ENCODE measurements around the gene KRTAP4-6.

DNA sequence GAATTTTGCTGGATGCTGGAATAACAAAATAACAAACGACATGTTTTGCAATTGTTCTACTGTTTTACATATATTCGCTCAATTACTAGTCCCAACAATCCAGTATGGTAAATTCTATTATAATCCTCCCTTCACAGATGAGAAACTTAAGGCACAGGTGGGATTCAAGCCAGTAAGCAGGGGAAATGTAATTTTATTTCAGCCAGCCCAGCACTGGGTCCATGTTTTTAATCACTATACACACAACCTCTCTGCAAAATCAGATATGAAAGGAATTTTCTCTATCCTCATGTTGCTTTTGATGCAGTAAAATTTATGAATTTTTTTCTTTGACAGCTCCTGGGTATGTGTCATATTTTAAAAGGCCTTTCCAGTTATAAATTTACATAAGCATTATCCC is 4.9 kb upstream of the KRTAP4-6 start:
- no peak for TF ChIP-seq RAD21 (IDR thresholded peaks at IDR 0.05)
- no peak for TF ChIP-seq JUND (IDR thresholded peaks at IDR 0.05)
- no peak for TF ChIP-seq CTCF (IDR thresholded peaks at IDR 0.05; ENCODE audit: low read depth, low read length, missing input control)
- TF ChIP-seq TAF1 (conservative IDR thresholded peaks at IDR 0.05): no peak
- TF ChIP-seq, protein P1, sequence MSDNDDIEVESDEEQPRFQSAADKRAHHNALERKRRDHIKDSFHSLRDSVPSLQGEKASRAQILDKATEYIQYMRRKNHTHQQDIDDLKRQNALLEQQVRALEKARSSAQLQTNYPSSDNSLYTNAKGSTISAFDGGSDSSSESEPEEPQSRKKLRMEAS (IDR thresholded peaks at IDR 0.05): no peak
- no peak for TF ChIP-seq GABPA (IDR thresholded peaks at IDR 0.05 in 1 of 2, conservative IDR thresholded peaks at IDR 0.05 in 1 of 2)
- TF ChIP-seq EGR1 (IDR thresholded peaks at IDR 0.05; ENCODE audit: low read depth in 2 of 2): no peak
- TF ChIP-seq, protein P2, sequence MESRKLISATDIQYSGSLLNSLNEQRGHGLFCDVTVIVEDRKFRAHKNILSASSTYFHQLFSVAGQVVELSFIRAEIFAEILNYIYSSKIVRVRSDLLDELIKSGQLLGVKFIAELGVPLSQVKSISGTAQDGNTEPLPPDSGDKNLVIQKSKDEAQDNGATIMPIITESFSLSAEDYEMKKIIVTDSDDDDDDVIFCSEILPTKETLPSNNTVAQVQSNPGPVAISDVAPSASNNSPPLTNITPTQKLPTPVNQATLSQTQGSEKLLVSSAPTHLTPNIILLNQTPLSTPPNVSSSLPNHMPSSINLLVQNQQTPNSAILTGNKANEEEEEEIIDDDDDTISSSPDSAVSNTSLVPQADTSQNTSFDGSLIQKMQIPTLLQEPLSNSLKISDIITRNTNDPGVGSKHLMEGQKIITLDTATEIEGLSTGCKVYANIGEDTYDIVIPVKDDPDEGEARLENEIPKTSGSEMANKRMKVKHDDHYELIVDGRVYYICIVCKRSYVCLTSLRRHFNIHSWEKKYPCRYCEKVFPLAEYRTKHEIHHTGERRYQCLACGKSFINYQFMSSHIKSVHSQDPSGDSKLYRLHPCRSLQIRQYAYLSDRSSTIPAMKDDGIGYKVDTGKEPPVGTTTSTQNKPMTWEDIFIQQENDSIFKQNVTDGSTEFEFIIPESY (IDR thresholded peaks at IDR 0.05): no peak
- TF ChIP-seq HNF4G (IDR thresholded peaks at IDR 0.05): no peak
- TF ChIP-seq, protein P3, sequence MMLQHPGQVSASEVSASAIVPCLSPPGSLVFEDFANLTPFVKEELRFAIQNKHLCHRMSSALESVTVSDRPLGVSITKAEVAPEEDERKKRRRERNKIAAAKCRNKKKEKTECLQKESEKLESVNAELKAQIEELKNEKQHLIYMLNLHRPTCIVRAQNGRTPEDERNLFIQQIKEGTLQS (IDR thresholded peaks at IDR 0.05): no peak

Data from liver (tissue), 3 donors.